NT2/D1 (cell line): Measurements from ENCODE around the gene TMEM115.

ENCODE experiments used
- DNase-seq: peaks from one replicate; pipeline ENCODE4 v3.0.0-alpha.2; 2011; ENCODE audit warnings: low read depth, low spot score
- H3K27me3 ChIP-seq: 2 replicates; pipeline ENCODE4 v1.6.0; 2011; ENCODE audit warnings: mild to moderate bottlenecking; ENCODE audit not compliant: insufficient read length, insufficient read depth
- H3K36me3 ChIP-seq: 2 replicates; pipeline ENCODE4 v1.6.1; 2011; ENCODE audit warnings: mild to moderate bottlenecking, low read length, mixed read lengths; ENCODE audit not compliant: insufficient read depth, insufficient read length
- H3K4me1 ChIP-seq: 2 replicates; pipeline ENCODE4 v1.5.1; 2011; ENCODE audit not compliant: insufficient read depth, insufficient read length
- H3K4me3 ChIP-seq: 2 replicates; pipeline ENCODE4 v1.5.1; 2011; ENCODE audit warnings: low read depth; ENCODE audit not compliant: insufficient read length
- H3K9ac ChIP-seq: 2 replicates; pipeline ENCODE4 v1.6.0; 2011; ENCODE audit warnings: low read depth; ENCODE audit not compliant: insufficient read length
- H3K9me3 ChIP-seq: 2 replicates; pipeline ENCODE4 v1.5.1; 2011; ENCODE audit warnings: mild to moderate bottlenecking, low read length; ENCODE audit not compliant: insufficient read depth
- SUZ12 ChIP-seq: IDR thresholded peaks from 2 replicates; pipeline ENCODE4 v1.6.1; 2011; ENCODE audit not compliant: insufficient read length, insufficient read depth; ENCODE audit errors: extremely low read depth
- YY1 ChIP-seq: IDR thresholded peaks from 2 replicates; pipeline ENCODE4 v1.6.1; 2011; ENCODE audit not compliant: insufficient read length, insufficient read depth
- ZNF274 ChIP-seq: IDR thresholded peaks from 2 replicates; pipeline ENCODE4 v1.6.1; 2011; ENCODE audit warnings: mild to moderate bottlenecking, low read depth, low read length

Gene TMEM115

GRCh38 chr3:50378024-50378423 lies 18.7 kb upstream of the TMEM115 start:
- Histone ChIP-seq H3K4me1 (peaks cover 15% of the 10 kb centered on the region), H3K4me3 (no peak overlapping the region), H3K36me3 (no peaks in the 10 kb centered on the region), H3K9ac (no peak overlapping the region), H3K9me3 (no peaks in the 10 kb centered on the region), H3K27me3 (no peaks in the 10 kb centered on the region)
- TF ChIP-seq ZNF274 = no peak
- no peak for TF ChIP-seq YY1
- no peak for TF ChIP-seq SUZ12
- no peak for DNase-seq

DNA sequence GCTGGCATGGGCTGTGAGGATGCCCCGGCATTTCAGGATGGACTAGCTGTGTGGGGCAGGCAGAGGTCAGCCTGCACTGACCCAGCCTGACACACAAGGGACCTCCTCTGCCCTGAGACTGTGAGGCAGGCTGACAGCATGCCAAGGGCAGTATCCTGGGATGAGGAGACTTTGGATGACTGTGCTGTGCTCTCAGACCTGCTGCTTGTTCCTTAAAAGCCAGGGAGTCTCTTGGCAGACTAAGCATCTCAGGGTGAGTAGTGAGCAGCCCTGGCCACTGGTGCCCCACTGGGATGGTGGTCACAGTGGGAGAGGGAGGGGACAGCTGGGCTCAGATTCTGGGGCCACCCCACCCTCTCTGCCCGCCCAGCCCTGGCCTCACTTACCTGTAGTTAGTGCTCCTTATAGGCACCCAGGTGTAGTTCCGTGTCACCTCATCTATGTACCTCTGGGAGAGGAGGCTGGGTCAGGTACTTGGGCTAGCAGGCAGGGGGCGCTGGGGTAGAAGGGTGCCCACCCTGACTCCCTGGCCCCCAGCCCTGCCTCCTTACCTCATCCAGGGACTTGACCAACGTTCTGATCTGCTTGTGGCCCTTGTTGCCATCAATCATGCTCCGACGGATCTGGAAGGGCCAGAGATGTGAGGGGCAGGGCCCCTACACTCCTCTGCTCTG lies 16.1 kb upstream of the TMEM115 start:
- Histone ChIP-seq H3K4me3 (no peak overlapping the region), H3K27me3 (no peaks in the 10 kb centered on the region), H3K4me1 (peaks cover 29% of the 10 kb centered on the region), H3K9me3 (no peaks in the 10 kb centered on the region), H3K9ac (peak overlapping the region; percentile 36), H3K36me3 (no peaks in the 10 kb centered on the region)
- no peak for DNase-seq
- no peak for TF ChIP-seq SUZ12
- no peak for TF ChIP-seq ZNF274
- TF ChIP-seq YY1 = no peak

- Histone ChIP-seq H3K4me1 (peaks cover 29% of the 10 kb centered on the region), H3K9me3 (no peaks in the 10 kb centered on the region), H3K9ac (peak overlapping the region; percentile 36), H3K36me3 (no peaks in the 10 kb centered on the region), H3K27me3 (no peaks in the 10 kb centered on the region), H3K4me3 (no peak overlapping the region)
- no peak for DNase-seq
- no peak for TF ChIP-seq ZNF274
- no peak for TF ChIP-seq SUZ12
- TF ChIP-seq YY1 = no peak
These were observed 15.3 kb upstream of the TMEM115 start for GRCh38 chr3:50374363-50375257.

- no peak overlapping the region for H3K9ac ChIP-seq
- no peak for DNase-seq
- no peak overlapping the region for H3K4me3 ChIP-seq
- peaks cover 27% of the 10 kb centered on the region for H3K4me1 ChIP-seq
- no peaks in the 10 kb centered on the region for H3K9me3 ChIP-seq
- no peaks in the 10 kb centered on the region for H3K36me3 ChIP-seq
- H3K27me3 ChIP-seq = no peaks in the 10 kb centered on the region
- TF ChIP-seq ZNF274 = no peak
- no peak for TF ChIP-seq SUZ12
- TF ChIP-seq YY1 = no peak
These were observed 14.1 kb upstream of the TMEM115 start for GRCh38 chr3:50373146-50374051.

- no peak for TF ChIP-seq ZNF274
- no peak overlapping the region for H3K9ac ChIP-seq
- H3K4me3 ChIP-seq = no peak overlapping the region
- no peaks in the 10 kb centered on the region for H3K36me3 ChIP-seq
- no peaks in the 10 kb centered on the region for H3K27me3 ChIP-seq
- DNase-seq = no peak
- H3K9me3 ChIP-seq = no peaks in the 10 kb centered on the region
- H3K4me1 ChIP-seq = peaks cover 23% of the 10 kb centered on the region
These were observed 13.0 kb upstream of the TMEM115 start for GRCh38 chr3:50372349-50372748.

DNA sequence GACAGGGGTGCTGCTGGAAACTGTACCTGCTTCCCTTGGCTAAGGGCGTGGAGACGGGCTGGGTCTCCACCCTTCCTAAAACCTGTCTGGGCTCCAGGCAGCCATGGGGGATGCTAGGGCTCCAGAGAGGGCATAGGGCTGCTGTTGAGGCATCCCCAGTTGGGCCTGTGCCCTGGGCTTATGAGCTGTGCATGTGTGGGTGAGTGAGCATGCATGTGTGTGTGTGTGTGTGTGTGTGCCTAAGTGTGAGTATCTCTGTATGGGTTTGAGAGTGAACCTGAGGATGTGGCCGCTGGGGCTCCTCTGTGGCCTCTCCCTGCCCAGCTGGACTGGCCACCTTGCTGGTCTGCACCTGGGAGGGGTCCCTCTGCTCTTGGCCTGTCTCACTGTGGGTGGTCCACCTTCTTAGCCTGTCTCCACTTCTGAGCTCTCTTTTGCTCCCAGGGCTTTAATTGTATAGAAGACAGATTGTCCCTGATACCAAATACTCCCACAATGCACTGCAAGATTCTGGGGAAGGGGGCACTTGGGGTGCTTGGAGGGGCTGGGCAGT lies 11.9 kb upstream of the TMEM115 start:
- H3K27me3 ChIP-seq = no peaks in the 10 kb centered on the region
- TF ChIP-seq SUZ12 (no peak), YY1 (no peak), ZNF274 (no peak)
- H3K36me3 ChIP-seq = no peaks in the 10 kb centered on the region
- no peaks in the 10 kb centered on the region for H3K9me3 ChIP-seq
- no peak overlapping the region for H3K9ac ChIP-seq
- peaks cover 23% of the 10 kb centered on the region for H3K4me1 ChIP-seq
- no peak overlapping the region for H3K4me3 ChIP-seq
- no peak for DNase-seq

GRCh38 chr3:50370594-50370993 lies 11.3 kb upstream of the TMEM115 start:
- peaks cover 2% of the 10 kb centered on the region for H3K27me3 ChIP-seq
- H3K9me3 ChIP-seq = no peaks in the 10 kb centered on the region
- H3K4me3 ChIP-seq = no peak overlapping the region
- no peaks in the 10 kb centered on the region for H3K36me3 ChIP-seq
- DNase-seq = no peak
- H3K9ac ChIP-seq = no peak overlapping the region
- no peak for TF ChIP-seq SUZ12
- peaks cover 26% of the 10 kb centered on the region for H3K4me1 ChIP-seq
